ENCODE measurements around the gene MED1. TPM values are rescaled to one million over a fixed set of nuclear protein-coding genes. Genes with fewer than 3 reads are reported as not detected.
A peak's percentile ranks its signal among the peaks of the same experiment; 100 is the strongest.

MED1 gene
- total and polyA plus RNA-seq, 9 of the 15 experiments (the other 6 are each of a cell fraction or from before 2014, with no cell fraction given) = 14.0 to 59.8 (median 46.7) TPM

GRCh38 chr17:39461113-39461925 lies 10.3 kb upstream of the MED1 start, which contains the start of gene CDK12 (continued):
- TF ChIP-seq TEAD4 (IDR thresholded peaks at IDR 0.05; ENCODE audit: low read length) (peak; percentile 18; the same call in 1 of the 2 replicates), TEAD4 (CRISPR knock-in tag; IDR thresholded peaks at IDR 0.05; ENCODE audit: borderline replicate concordance) (no peak), NFIC (IDR thresholded peaks at IDR 0.05) (peak; percentile 75), BCL6 (CRISPR knock-in tag; IDR thresholded peaks at IDR 0.05) (no peak), PURB (CRISPR knock-in tag; IDR thresholded peaks at IDR 0.05; ENCODE audit: low read depth) (no peak), ZKSCAN1 (IDR thresholded peaks at IDR 0.05; ENCODE audit: low read depth, low read length) (peak; percentile 98), GTF2E2 (tag; IDR thresholded peaks at IDR 0.05) (peak; percentile 56; the same call in 1 of the 2 replicates), CGGBP1 (CRISPR knock-in tag; IDR thresholded peaks at IDR 0.05) (no peak), NFYB (IDR thresholded peaks at IDR 0.05; ENCODE audit: extremely low read depth, insufficient read length) (no peak), POLR2G (IDR thresholded peaks at IDR 0.05; ENCODE audit: low read depth, low read length) (peak; percentile 94), POLR2A (conservative IDR thresholded peaks at IDR 0.05) (peak; percentile 99), ATF2 (CRISPR knock-in tag; IDR thresholded peaks at IDR 0.05) (no peak), ZNF197 (CRISPR knock-in tag; IDR thresholded peaks at IDR 0.05; ENCODE audit: low read depth) (0 out of 2 replicates have a peak, but pooled peaks have one; percentile 54), SRSF9 (IDR thresholded peaks at IDR 0.05; ENCODE audit: borderline replicate concordance, low read depth, low read length) (no peak), NFE2 (IDR thresholded peaks at IDR 0.05; ENCODE audit: low read depth) (no peak), ZSCAN29 (IDR thresholded peaks at IDR 0.05) (peak; percentile 75), EZH2 (IDR thresholded peaks at IDR 0.05; ENCODE audit: borderline replicate concordance, low read depth, low read length) (no peak), GTF2B (IDR thresholded peaks at IDR 0.05; ENCODE audit: extremely low read depth, insufficient read length) (no peak), MCM5 (IDR thresholded peaks at IDR 0.05; ENCODE audit: low read depth) (no peak), ZNF561 (CRISPR knock-in tag; conservative IDR thresholded peaks at IDR 0.05) (no peak), SIRT6 (IDR thresholded peaks at IDR 0.05; ENCODE audit: low read depth, low read length) (no peak), ZNF277 (CRISPR knock-in tag; IDR thresholded peaks at IDR 0.05; ENCODE audit: borderline replicate concordance) (no peak), CREB3 (tag; conservative IDR thresholded peaks at IDR 0.05; ENCODE audit: low read depth) (no peak), NFE2L1 (tag; IDR thresholded peaks at IDR 0.05; ENCODE audit: borderline replicate concordance, low read depth) (no peak), NR2C2 (CRISPR knock-in tag; IDR thresholded peaks at IDR 0.05) (no peak), NR2C2 (tag; IDR thresholded peaks at IDR 0.05) (peak; percentile 85)

All from K562 (cell line).